ENCODE data around the gene HSPB2. TPM values are rescaled to one million over a fixed set of nuclear protein-coding genes. Genes with fewer than 3 reads are reported as not detected.
A peak's percentile ranks its signal among the peaks of the same experiment; 100 is the strongest.

Gene HSPB2
- total RNA-seq, 1 experiment from 2014 or later = 2.9 TPM

DNA sequence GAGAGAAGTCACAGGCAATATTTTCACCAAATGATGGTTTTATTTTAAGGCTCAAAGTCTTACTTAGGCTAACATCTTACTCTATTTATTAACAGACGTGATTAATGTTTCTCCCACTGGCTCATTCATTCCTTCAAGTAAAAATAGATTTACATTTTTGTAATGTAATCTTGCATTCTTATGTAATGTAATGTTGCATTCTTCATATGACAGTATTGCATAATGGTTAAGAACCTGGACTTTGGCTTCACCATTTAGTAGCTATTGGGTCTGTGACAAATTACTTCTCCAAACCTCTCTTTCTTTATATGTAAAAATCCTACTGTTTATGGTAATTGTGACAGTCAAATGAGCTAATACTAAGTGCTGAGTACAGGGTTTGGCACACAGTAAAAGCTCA lies 21.3 kb downstream of the HSPB2 start:
- in situ Hi-C loops (cut with HindIII; ENCODE audit: low pct_unique_long_range_greater_than_20kb, low sequenced_read_pairs) = no loop called here
- no peak for DNase-seq (ENCODE audit: low read depth)

DNA sequence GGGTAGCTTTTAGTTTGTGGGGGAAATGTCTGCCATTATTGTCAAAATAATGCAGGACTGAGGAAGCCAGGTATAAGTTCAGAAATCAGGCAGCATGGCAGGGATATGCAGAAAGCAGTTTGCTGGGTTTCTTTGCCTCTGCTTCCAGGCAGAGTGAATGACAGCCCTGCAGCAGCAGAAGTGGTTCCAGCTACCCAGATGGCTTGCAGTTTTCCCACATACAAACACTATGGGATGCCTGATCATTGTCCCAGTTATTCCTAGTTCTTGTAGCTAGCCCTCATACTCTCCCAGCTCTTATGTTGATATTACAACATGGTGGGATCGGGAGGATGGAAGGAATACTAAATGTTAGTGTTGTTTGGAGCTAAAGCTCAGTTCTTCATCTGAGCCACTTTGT lies 21.8 kb downstream of the HSPB2 start:
- in situ Hi-C loops (cut with HindIII; ENCODE audit: low pct_unique_long_range_greater_than_20kb, low sequenced_read_pairs) = no loop called here

DNA sequence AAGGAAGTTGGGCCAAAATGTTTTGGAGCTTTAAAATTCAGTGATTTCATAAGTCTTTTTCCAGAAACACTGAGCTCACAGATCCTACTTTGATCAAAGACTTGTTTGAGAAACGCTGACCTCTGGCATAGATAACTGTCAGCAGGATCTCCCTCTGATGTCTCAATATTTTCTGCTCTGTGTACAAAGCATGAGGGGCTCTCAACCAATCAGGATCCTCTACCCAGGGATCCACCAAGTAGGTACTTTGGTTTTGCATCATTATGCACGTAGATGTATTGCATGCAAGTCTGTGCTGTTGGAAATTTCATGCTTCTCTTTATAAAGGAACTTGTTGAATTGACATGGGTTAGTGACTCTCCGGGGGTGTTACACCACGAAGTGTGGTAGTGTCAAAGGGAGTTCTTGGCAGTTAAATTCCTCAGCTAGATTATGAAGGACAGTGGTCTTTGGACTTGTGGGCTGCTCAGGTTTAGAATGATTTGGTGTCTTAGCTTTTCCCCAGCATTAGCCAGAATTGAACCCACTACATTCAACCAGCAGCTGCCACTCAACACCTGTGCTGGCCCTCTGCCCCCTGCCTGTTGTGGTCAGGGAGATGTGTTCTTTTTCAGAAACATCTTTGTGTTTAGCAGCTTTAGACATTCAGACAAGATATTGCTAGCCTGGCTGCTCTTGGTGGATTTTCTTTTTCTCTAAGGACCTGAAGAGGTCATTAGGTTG lies 22.9 kb downstream of the HSPB2 start:
- DNase-seq (ENCODE audit: low read depth) = no peak
- in situ Hi-C loops (cut with HindIII; ENCODE audit: low pct_unique_long_range_greater_than_20kb, low sequenced_read_pairs) = no loop called here

More for the DNA sequence above, 21.8 kb downstream of the HSPB2 start:
- DNase-seq (ENCODE audit: low read depth) = no peak

DNA sequence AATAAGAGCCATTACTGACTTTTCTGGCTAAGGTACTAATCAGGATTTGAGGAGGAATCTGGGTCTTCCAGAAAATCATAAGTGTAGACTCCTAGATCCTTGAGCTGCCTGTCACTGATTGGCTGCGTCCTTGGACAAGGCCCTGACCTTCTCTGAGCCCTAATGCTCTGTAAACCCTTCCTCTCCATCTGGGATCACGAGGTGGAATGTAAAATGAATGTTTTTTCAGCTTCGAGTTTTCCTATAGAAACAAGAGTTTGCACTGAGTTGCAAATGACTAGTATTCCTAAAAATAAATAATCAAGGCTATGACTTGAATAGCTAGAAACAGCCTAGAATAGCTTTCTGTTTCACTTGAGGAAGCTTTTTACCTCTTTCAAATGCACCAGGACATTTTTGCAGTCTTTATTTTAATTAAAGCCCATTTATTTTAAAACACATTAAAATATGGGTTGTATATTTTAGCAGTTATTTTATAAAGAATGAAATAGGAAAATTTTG lies 23.6 kb downstream of the HSPB2 start:
- in situ Hi-C loops (cut with HindIII; ENCODE audit: low pct_unique_long_range_greater_than_20kb, low sequenced_read_pairs) = no loop called here
- DNase-seq (ENCODE audit: low read depth) = no peak

GRCh38 chr11:111937461-111937769 lies 24.9 kb downstream of the HSPB2 start:
- no peak for DNase-seq (ENCODE audit: low read depth)
- in situ Hi-C loops (cut with HindIII; ENCODE audit: low pct_unique_long_range_greater_than_20kb, low sequenced_read_pairs) = no loop called here

DNA sequence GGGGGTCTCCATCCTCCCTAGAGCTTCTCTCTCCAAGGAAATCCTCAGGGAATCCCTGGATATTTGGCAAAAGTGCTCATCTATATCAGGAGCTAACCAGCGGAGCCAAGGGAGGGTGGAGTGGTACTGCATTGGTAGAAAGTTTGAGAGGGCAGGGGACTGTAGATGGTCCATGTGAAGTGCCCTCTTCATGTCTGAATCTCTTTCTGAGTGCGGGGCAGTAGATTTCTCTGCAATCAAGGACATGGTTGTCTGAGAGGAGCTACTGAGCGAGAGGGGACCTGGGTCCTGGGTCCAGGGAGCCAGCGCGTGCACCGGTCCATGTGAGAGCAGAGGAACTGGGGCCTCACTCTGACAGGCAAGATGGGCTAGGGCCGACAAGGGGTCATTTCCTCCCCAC lies 25.3 kb downstream of the HSPB2 start:
- no peak for DNase-seq (ENCODE audit: low read depth)

DNA sequence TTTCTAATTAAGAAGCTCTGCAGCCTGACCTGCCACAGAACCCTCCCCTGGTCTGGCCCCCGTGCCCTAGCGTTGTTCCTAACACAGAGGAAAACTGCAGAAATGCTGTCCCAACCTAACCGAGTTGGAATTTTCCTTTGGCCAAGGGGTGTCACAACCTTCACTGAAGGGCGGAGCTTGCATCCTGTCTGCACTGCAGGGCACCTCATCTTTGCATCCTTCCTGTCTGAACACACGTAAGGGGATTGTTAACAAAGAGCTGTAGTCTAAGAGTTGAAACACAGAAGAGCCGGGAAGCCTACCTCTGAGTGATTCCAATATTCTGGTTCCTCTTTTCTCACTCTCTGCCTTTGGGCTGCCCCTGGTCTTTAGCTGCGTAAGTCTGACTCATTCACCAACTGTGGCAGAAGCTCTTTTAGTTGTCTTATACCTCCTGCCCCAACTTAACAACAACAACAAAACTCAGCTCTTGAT lies 26.2 kb downstream of the HSPB2 start:
- DNase-seq (ENCODE audit: low read depth) = peak; percentile 50
- in situ Hi-C loops (cut with HindIII; ENCODE audit: low pct_unique_long_range_greater_than_20kb, low sequenced_read_pairs) = no loop called here

More for the DNA sequence above, 25.3 kb downstream of the HSPB2 start:
- in situ Hi-C loops (cut with HindIII; ENCODE audit: low pct_unique_long_range_greater_than_20kb, low sequenced_read_pairs) = no loop called here

- DNase-seq (ENCODE audit: low read depth) = peak; percentile 53
- in situ Hi-C loops (cut with HindIII; ENCODE audit: low pct_unique_long_range_greater_than_20kb, low sequenced_read_pairs) = no loop called here
Measured at GRCh38 chr11:111939836-111940604, 27.5 kb downstream of the HSPB2 start.

GRCh38 chr11:111941963-111942362 lies 29.4 kb downstream of the HSPB2 start:
- in situ Hi-C loops (cut with HindIII; ENCODE audit: low pct_unique_long_range_greater_than_20kb, low sequenced_read_pairs) = no loop called here
- DNase-seq (ENCODE audit: low read depth) = no peak

- no peak for DNase-seq (ENCODE audit: low read depth)
- in situ Hi-C loops (cut with HindIII; ENCODE audit: low pct_unique_long_range_greater_than_20kb, low sequenced_read_pairs) = no loop called here
Measured at GRCh38 chr11:111942829-111943228, 30.3 kb downstream of the HSPB2 start.

- in situ Hi-C loops (cut with HindIII; ENCODE audit: low pct_unique_long_range_greater_than_20kb, low sequenced_read_pairs) = no loop called here
Measured at GRCh38 chr11:111944139-111944538, 31.6 kb downstream of the HSPB2 start.

DNA sequence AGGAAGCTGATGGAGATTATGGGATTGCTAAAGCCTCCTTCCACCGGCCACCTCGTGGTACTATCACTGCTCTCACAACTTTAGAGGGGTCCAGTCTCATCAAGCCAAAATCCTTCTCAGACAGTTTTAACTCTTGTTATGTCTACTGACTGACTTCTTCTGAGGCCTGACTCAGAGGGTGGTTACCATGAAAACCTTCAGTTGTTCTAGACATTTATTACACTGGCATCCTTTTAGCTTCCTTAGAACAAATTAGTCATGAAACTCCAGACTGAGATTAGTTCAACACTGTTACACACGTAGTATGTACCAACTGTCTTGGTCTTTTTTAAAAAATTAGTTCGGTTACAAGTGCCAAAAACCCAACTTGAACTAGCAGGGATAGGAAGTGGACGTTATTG lies 32.1 kb downstream of the HSPB2 start:
- DNase-seq (ENCODE audit: low read depth) = peak; percentile 65
- in situ Hi-C loops (cut with HindIII; ENCODE audit: low pct_unique_long_range_greater_than_20kb, low sequenced_read_pairs) = no loop called here

More at GRCh38 chr11:111944139-111944538, 31.6 kb downstream of the HSPB2 start:
- DNase-seq (ENCODE audit: low read depth) = peak; percentile 20

DNA sequence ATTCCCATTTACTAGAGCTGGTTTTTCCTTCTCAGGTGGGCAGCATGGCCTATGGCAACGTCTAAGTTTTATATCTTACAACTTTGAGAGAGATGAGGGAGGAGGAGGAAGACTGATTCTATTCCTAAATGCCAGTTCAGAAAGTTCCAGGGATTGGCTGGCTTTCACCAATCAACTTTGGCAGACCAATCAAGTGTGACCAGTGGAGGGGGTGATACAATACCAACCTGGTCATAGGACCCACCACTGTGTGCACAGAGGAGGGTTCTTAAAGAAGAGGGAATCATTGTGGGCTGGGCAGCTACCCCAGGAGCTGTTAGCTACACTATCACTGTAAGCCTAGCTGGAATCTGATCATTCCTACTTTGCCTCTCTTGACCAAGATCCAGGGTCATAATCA lies 32.7 kb downstream of the HSPB2 start:
- DNase-seq (ENCODE audit: low read depth) = no peak
- in situ Hi-C loops (cut with HindIII; ENCODE audit: low pct_unique_long_range_greater_than_20kb, low sequenced_read_pairs) = no loop called here

- DNase-seq (ENCODE audit: low read depth) = no peak
- in situ Hi-C loops (cut with HindIII; ENCODE audit: low pct_unique_long_range_greater_than_20kb, low sequenced_read_pairs) = no loop called here
Measured at GRCh38 chr11:111946499-111946898, 34.0 kb downstream of the HSPB2 start.

GRCh38 chr11:111947143-111947542 lies 34.6 kb downstream of the HSPB2 start:
- in situ Hi-C loops (cut with HindIII; ENCODE audit: low pct_unique_long_range_greater_than_20kb, low sequenced_read_pairs) = no loop called here
- DNase-seq (ENCODE audit: low read depth) = no peak

DNA sequence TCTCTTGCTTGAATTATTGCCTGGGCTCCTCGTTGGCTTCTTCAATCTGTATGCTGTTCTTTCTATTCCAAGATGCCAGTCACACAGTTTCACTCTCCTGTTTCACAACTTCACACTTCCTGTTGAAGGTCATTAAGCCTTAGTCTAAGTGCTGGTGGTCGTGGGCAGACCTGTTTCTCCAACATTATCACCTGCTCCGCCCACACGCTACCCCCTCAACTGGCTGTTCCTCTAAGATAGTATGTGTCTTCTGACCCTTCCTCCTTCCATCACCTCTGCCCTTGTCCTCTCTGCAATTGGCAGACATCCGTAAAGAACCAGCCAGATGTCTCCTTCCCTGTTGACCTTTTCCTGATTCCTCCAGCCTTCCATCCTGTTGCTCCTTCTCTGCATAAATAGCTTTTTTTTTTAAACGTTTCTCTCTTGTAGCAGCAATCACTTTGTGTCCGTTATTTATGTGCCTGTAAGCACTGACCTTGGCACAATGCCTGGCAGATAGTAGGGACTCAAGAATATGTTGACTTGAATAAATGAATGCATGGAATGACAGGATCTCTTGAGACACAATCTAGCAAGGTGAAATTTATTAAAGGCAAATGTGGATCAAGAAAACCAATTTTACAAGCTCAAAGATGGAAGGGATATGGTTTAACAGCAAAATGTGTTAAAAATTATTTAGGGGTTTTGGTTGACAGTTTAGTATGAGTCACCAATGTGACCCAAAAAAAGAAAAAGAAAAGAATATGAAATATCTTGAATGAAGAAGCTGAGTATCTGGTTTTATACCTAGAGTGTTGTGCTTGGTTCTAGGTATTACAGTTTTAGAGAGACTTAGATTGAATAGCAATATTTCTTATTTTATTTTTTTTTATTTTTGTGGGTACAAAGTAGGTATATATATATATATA lies 37.2 kb downstream of the HSPB2 start:
- in situ Hi-C loops (cut with HindIII; ENCODE audit: low pct_unique_long_range_greater_than_20kb, low sequenced_read_pairs) = no loop called here
- no peak for DNase-seq (ENCODE audit: low read depth)

- in situ Hi-C loops (cut with HindIII; ENCODE audit: low pct_unique_long_range_greater_than_20kb, low sequenced_read_pairs) = no loop called here
- DNase-seq (ENCODE audit: low read depth) = no peak
Measured at GRCh38 chr11:111951565-111951964, 39.0 kb downstream of the HSPB2 start.

DNA sequence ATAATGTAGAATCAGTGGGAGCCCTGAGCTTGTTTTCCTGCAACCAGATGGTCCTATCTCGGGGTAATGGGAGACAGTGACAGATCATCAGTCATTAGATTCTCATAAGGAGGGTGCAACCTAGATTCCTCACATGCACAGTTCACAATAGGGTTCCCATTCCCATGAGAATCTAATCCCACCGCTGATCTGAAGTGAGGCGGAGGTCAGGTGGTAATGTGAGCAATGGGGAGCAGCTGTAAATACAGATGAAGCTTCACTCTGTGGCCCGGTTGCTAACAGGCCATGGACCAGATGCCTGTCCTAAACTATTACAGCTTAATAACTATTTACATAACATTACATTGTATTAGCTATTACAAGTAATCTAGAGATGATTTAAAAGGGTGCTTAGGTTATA lies 41.6 kb downstream of the HSPB2 start:
- in situ Hi-C loops (cut with HindIII; ENCODE audit: low pct_unique_long_range_greater_than_20kb, low sequenced_read_pairs) = no loop called here
- no peak for DNase-seq (ENCODE audit: low read depth)
